B cell (primary cell): Measurements from ENCODE around the gene CEACAM1. TPM values are rescaled to one million over a fixed set of nuclear protein-coding genes. Genes with fewer than 3 reads are reported as not detected.

Experiments
- ATAC-seq: fragments of 200-7000 bp; cut with Tn5 transposase; one replicate; pipeline ENCODE4 v1.10.0; 2021; ENCODE audit warnings: low read depth, mild to moderate bottlenecking, moderate number of reproducible peaks, moderate library complexity
- CTCF ChIA-PET: fragments of 350-600 bp; sonication (Branson Sonifier 250); formaldehyde crosslinking; loops from one replicate; lab custom pipeline; 2021; ENCODE audit warnings: antibody characterized with exemption, inconsistent platforms; lab: Charles Lee
- POLR2A ChIA-PET: fragments of 350-600 bp; sonication (Branson Sonifier 250); formaldehyde crosslinking; loops from one replicate; lab custom pipeline; 2021; ENCODE audit warnings: antibody characterized with exemption; lab: Charles Lee
- DNase-seq: peaks from one replicate; pipeline ENCODE4 v3.0.0; 2013
- H2AFZ ChIP-seq: 2 replicates; pipeline ENCODE4 v1.6.1; 2012; ENCODE audit warnings: mild to moderate bottlenecking, low read depth, low read length; ENCODE audit not compliant: insufficient read depth, poor library complexity, severe bottlenecking
- H3K27ac ChIP-seq, 2 donors: 1 replicate in 1 of 2; 2 replicates in 1 of 2; pipeline ENCODE4 v1.5.1; 2012 to 2013; ENCODE audit warnings: low read length in 2 of 2, mild to moderate bottlenecking in 2 of 2, moderate library complexity in 1 of 2
- H3K27me3 ChIP-seq, 4 experiments: fragments of 200-600 bp in 1 of 4; sonication (generic) in 1 of 4; replicated peaks in 1 of 4; 1 replicate in 2 of 4; 2 replicates in 2 of 4; pipeline versions ENCODE4 v1.6.1 to v1.7.0; 2013 to 2016; ENCODE audit warnings: low read length in 3 of 4, mild to moderate bottlenecking in 2 of 4, mixed read lengths in 1 of 4, moderate library complexity in 1 of 4; ENCODE audit not compliant: insufficient read depth in 4 of 4, control insufficient read depth in 3 of 4; ENCODE audit errors: control extremely low read depth in 1 of 4
- H3K36me3 ChIP-seq, 2 experiments: replicated peaks in 1 of 2; 1 replicate in 1 of 2; 2 replicates in 1 of 2; pipeline versions ENCODE4 v1.6.1 to v1.7.1; 2013; ENCODE audit warnings: low read length in 1 of 2; ENCODE audit not compliant: insufficient read depth in 2 of 2, control insufficient read depth in 1 of 2; ENCODE audit errors: control extremely low read depth in 1 of 2, extremely low read depth in 1 of 2
- H3K4me1 ChIP-seq, 2 donors: fragments of 200-600 bp in 1 of 2; sonication (generic) in 1 of 2; 1 replicate in 1 of 2; 2 replicates in 1 of 2; pipeline versions ENCODE4 v1.5.1 to v1.6.1; 2013 to 2017; ENCODE audit warnings: low read length in 2 of 2; ENCODE audit not compliant: control insufficient read depth in 2 of 2, insufficient read depth in 2 of 2
- H3K4me2 ChIP-seq: replicated peaks from 2 replicates; pipeline ENCODE3; 2012; ENCODE audit warnings: mild to moderate bottlenecking, low read depth, low read length; ENCODE audit not compliant: poor library complexity, severe bottlenecking
- H3K4me3 ChIP-seq, 5 experiments: fragments of 200-600 bp in 1 of 5; sonication (generic) in 1 of 5; 1 replicate in 3 of 5; 2 replicates in 2 of 5; pipeline versions ENCODE4 v1.5.1 to v1.7.0; 2011 to 2016; ENCODE audit warnings: low read length in 4 of 5, mild to moderate bottlenecking in 4 of 5, low read depth in 2 of 5, control low read depth in 1 of 5, moderate library complexity in 1 of 5; ENCODE audit not compliant: insufficient read depth in 1 of 5; ENCODE audit errors: control extremely low read depth in 1 of 5, extremely low read depth in 1 of 5
- H3K79me2 ChIP-seq: fragments of 200-600 bp; sonication (generic); one replicate; pipeline ENCODE4 v1.6.0; 2016; ENCODE audit warnings: low read length; ENCODE audit not compliant: control insufficient read depth, insufficient read depth
- H3K9ac ChIP-seq: fragments of 200-600 bp; sonication (generic); 2 replicates; pipeline ENCODE4 v1.6.1; 2017; ENCODE audit warnings: mild to moderate bottlenecking, low read length, moderate library complexity
- H3K9me3 ChIP-seq, 3 donors: one replicate each; pipeline versions ENCODE4 v1.6.1 to v1.7.1; 2013; ENCODE audit warnings: low read length in 2 of 3; ENCODE audit not compliant: control insufficient read depth in 2 of 3, insufficient read depth in 1 of 3; ENCODE audit errors: control extremely low read depth in 1 of 3
- H4K20me1 ChIP-seq: 2 replicates; pipeline ENCODE4 v1.6.0; 2012; ENCODE audit warnings: mild to moderate bottlenecking, low read length; ENCODE audit not compliant: insufficient read depth, control insufficient read depth, poor library complexity, severe bottlenecking
- H3K27ac Mint-ChIP-seq: one replicate; pipeline ENCODE4 v1.8.0; 2021; ENCODE audit warnings: mixed read lengths
- H3K27me3 Mint-ChIP-seq: one replicate; pipeline ENCODE4 v1.8.0; 2021; ENCODE audit warnings: mixed read lengths
- H3K4me1 Mint-ChIP-seq: one replicate; pipeline ENCODE4 v1.8.0; 2021; ENCODE audit warnings: mixed read lengths
- H3K4me3 Mint-ChIP-seq: one replicate; pipeline ENCODE4 v1.8.0; 2021; ENCODE audit warnings: mixed read lengths
- H3K9me3 Mint-ChIP-seq: one replicate; pipeline ENCODE4 v1.8.0; 2022; ENCODE audit warnings: mixed read lengths; ENCODE audit not compliant: insufficient read depth
- CTCF ChIP-seq: fragments of 200-600 bp; IDR thresholded peaks from one replicate; pipeline ENCODE4 v1.8.0; 2022; ENCODE audit warnings: antibody characterized with exemption, mild to moderate bottlenecking
- EZH2 ChIP-seq: IDR thresholded peaks from 2 replicates; pipeline ENCODE4 v1.6.1; 2012; ENCODE audit warnings: borderline replicate concordance, low read depth, mild to moderate bottlenecking, moderate library complexity, low read length; ENCODE audit not compliant: insufficient read depth, poor library complexity, severe bottlenecking
- WGBS: methylation state at CpG from one replicate; pipeline ENCODE4 v1.1.5; 2013; ENCODE audit warnings: missing lambda C conversion rate; ENCODE audit not compliant: insufficient coverage; 5-methylcytosine and 5-hydroxymethylcytosine counted together
- intact Hi-C: fragments of 100-400 bp; cut with micrococcal nuclease; formaldehyde crosslinking; loops from one replicate; pipeline ENCODE4 v1.10.0; 2022
- polyA plus RNA-seq: library from polyadenylated mRNA; depleted of rRNA; stranded (reverse); fragments of >200 nt; gene quantifications from 2 replicates; pipeline ENCODE4 v1.2.3, GENCODE V29; 2012
- total RNA-seq, 2 donors: library from RNA; stranded (reverse); fragments of 120-200 nt in 1 of 2; gene quantifications; 1 replicate in 1 of 2; 2 replicates in 1 of 2; pipeline versions ENCODE4 v1.2.3 to v1.2.4, GENCODE V29; 2013 to 2022

CEACAM1 gene
- total and polyA plus RNA-seq, 2 donors (not counting 1 experiment from before 2014, with no cell fraction given) = 8.8 to 14.6 TPM

GRCh38 chr19:42554046-42554575, 25.8 kb upstream of the CEACAM1 start:
- intact Hi-C loops = no loop called here
- CTCF ChIA-PET = no interaction called here
- H3K27ac ChIP-seq = no peak overlapping the region
- no peak overlapping the region for H3K4me3 ChIP-seq
- no peaks in the 10 kb centered on the region for H3K79me2 ChIP-seq
- Mint-ChIP-seq H3K4me1 (peaks cover 26% of the 10 kb centered on the region), H3K4me3 (no peak overlapping the region), H3K27ac (no peak overlapping the region), H3K9me3 (peaks cover 4% of the 10 kb centered on the region), H3K27me3 (peaks cover 42% of the 10 kb centered on the region)
- H3K9me3 ChIP-seq = peaks cover 0 to 23% (median 0%) of the 10 kb centered on the region in 3 donors
- no peak overlapping the region for H2AFZ ChIP-seq
- H3K9ac ChIP-seq = no peak overlapping the region
- TF ChIP-seq CTCF = no peak
- POLR2A ChIA-PET = no interaction called here
- peaks cover 25 to 26% of the 10 kb centered on the region in 2 donors for H3K4me1 ChIP-seq
- H3K36me3 ChIP-seq = no peaks in the 10 kb centered on the region
- no peaks in the 10 kb centered on the region for H4K20me1 ChIP-seq
- WGBS = 89% methylated on average over 1 of the region's 3 CpGs
- H3K4me2 ChIP-seq = peak overlapping the region; percentile 44
- no peak for DNase-seq
- H3K27me3 ChIP-seq = peaks cover 0 to 25% (median 0%) of the 10 kb centered on the region in 4 experiments
- no peak for ATAC-seq

DNA sequence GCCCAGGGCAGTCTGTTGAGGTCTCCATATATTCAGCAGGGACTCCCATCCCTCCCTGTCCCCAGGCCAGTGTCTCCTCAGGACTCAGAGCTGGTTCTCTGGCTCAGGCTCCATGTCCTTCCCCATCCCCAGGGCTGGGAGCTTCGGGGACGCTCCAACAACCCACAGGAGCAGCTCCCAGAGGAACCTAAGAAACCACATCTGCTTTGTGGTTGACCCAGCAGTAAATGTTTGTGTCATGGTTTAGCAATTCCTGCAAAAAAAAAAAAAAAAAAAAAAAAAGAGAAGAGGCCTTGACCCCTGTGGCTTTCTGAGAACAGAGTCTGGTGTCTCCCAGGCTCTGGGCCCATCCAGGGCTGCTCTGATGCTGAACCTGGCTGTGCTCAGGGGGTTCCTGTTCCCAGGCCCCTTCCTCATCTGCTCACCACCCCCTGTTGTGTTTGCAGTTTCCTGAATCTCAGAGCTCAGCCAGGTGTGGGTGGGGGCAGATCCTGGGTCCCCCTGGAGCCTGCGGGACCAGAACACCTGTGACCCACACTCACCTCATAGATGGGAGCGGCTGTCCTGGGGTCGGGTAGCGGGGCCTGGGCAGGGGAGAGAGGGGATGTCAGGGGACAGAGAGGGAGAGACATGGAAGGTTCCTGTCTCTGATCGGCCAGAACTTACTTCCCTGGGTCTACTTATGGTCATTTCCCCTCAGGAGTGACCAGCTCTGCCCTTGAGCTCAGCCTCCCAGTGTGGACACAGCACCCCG, 25.2 kb upstream of the CEACAM1 start:
- ATAC-seq = no peak
- Mint-ChIP-seq H3K4me3 (no peak overlapping the region), H3K9me3 (peaks cover 4% of the 10 kb centered on the region), H3K27me3 (peaks cover 39% of the 10 kb centered on the region), H3K27ac (no peak overlapping the region), H3K4me1 (peaks cover 26% of the 10 kb centered on the region)
- Histone ChIP-seq H3K79me2 (no peaks in the 10 kb centered on the region), H3K36me3 (no peaks in the 10 kb centered on the region), H3K4me1 (peaks cover 25 to 26% of the 10 kb centered on the region in 2 donors), H3K9me3 (peaks cover 0 to 23% (median 0%) of the 10 kb centered on the region in 3 donors), H3K9ac (no peak overlapping the region), H2AFZ (no peak overlapping the region), H4K20me1 (no peaks in the 10 kb centered on the region), H3K4me3 (no peak overlapping the region), H3K27ac (no peak overlapping the region), H3K27me3 (peaks cover 0 to 25% (median 0%) of the 10 kb centered on the region in 4 experiments), H3K4me2 (peak overlapping the region; percentile 44)
- WGBS = 62% methylated on average over 4 of the region's 8 CpGs
- ChIA-PET POLR2A (no interaction called here), CTCF (interaction anchor here (0.8 to 0.9 kb wide), 2 partner anchors 13 to 42 kb away, joined by 3 to 4 read pairs; no protein-coding TSS in a partner anchor)
- TF ChIP-seq CTCF = no peak
- no peak for TF ChIP-seq EZH2
- intact Hi-C loops = no loop called here
- DNase-seq = no peak
